Measurements from ENCODE around the gene TYMS.

GRCh38 chr18:652131-652530, 5.3 kb upstream of the TYMS start:
- TF ChIP-seq CTCF (conservative IDR thresholded peaks at IDR 0.05; ENCODE audit: low read depth, low read length): no peak
- TF ChIP-seq EZH2 (IDR thresholded peaks at IDR 0.05; ENCODE audit: borderline replicate concordance, low read depth, low read length, poor library complexity, severe bottlenecking): no peak
